Keratinocyte (primary cell): ENCODE data around the gene MAN1A2. TPM values are rescaled to one million over a fixed set of nuclear protein-coding genes. Genes with fewer than 3 reads are reported as not detected.

Experiments
- DNase-seq: peaks from one replicate; pipeline ENCODE4 v3.0.0-alpha.2; 2011; ENCODE audit warnings: low read depth, missing footprints, low spot score
- FAIRE-seq: peaks from 2 replicates; lab custom pipeline; 2011; peaks lifted over from hg19 to GRCh38; lab: Jason Lieb, UNC
- H2AFZ ChIP-seq: 2 replicates; pipeline ENCODE4 v1.6.0; 2012; ENCODE audit warnings: low read length, control low read depth, inconsistent platforms; ENCODE audit not compliant: control insufficient read depth
- H3K27ac ChIP-seq: 2 replicates; pipeline ENCODE4 v1.5.1; 2011; ENCODE audit warnings: low read length; ENCODE audit not compliant: control insufficient read depth, insufficient read depth
- H3K27me3 ChIP-seq: 3 replicates; pipeline ENCODE4 v1.6.0; 2011; ENCODE audit warnings: low read length; ENCODE audit not compliant: control insufficient read depth, insufficient read depth; ENCODE audit errors: extremely low read depth
- H3K36me3 ChIP-seq, 2 experiments: 2 replicates in 1 of 2; 3 replicates in 1 of 2; pipeline ENCODE4 v1.5.1; 2011; ENCODE audit warnings: low read length in 2 of 2, mild to moderate bottlenecking in 1 of 2; ENCODE audit not compliant: control insufficient read depth in 2 of 2, insufficient read depth in 2 of 2; ENCODE audit errors: extremely low read depth in 1 of 2
- H3K4me1 ChIP-seq: 3 replicates; pipeline ENCODE4 v1.5.1; 2011; ENCODE audit warnings: low read length; ENCODE audit not compliant: control insufficient read depth, insufficient read depth; ENCODE audit errors: extremely low read depth
- H3K4me2 ChIP-seq: 3 replicates; pipeline ENCODE4 v1.6.0; 2011; ENCODE audit warnings: low read depth, low read length; ENCODE audit not compliant: control insufficient read depth, insufficient read depth; ENCODE audit errors: extremely low read depth
- H3K4me3 ChIP-seq, 3 experiments: fragments of 200-600 bp in 1 of 3; sonication (generic) in 1 of 3; 2 replicates in 2 of 3; 3 replicates in 1 of 3; pipeline ENCODE4 v1.5.1; 2011 to 2016; ENCODE audit warnings: low read length in 3 of 3, mild to moderate bottlenecking in 3 of 3, control low read depth in 2 of 3, inconsistent platforms in 1 of 3, low read depth in 1 of 3, mixed read lengths in 1 of 3, mixed run types in 1 of 3, moderate library complexity in 1 of 3; ENCODE audit not compliant: control insufficient read depth in 2 of 3, insufficient read depth in 2 of 3; ENCODE audit errors: extremely low read depth in 1 of 3
- H3K79me2 ChIP-seq: 2 replicates; pipeline ENCODE4 v1.6.0; 2012; ENCODE audit warnings: low read length; ENCODE audit not compliant: control insufficient read depth, insufficient read depth
- H3K9ac ChIP-seq: 3 replicates; pipeline ENCODE4 v1.6.0; 2011; ENCODE audit warnings: low read length; ENCODE audit not compliant: control insufficient read depth, insufficient read depth; ENCODE audit errors: extremely low read depth
- H3K9me1 ChIP-seq: 3 replicates; pipeline ENCODE4 v1.6.0; 2011; ENCODE audit warnings: low read length; ENCODE audit not compliant: control insufficient read depth, insufficient read depth; ENCODE audit errors: extremely low read depth
- H3K9me3 ChIP-seq: 2 replicates; pipeline ENCODE4 v1.5.1; 2012; ENCODE audit warnings: low read depth, low read length; ENCODE audit not compliant: control insufficient read depth
- H4K20me1 ChIP-seq: 3 replicates; pipeline ENCODE4 v1.6.0; 2011; ENCODE audit warnings: low read length; ENCODE audit not compliant: control insufficient read depth, insufficient read depth; ENCODE audit errors: extremely low read depth
- EZH2 ChIP-seq: IDR thresholded peaks from one replicate; pipeline ENCODE4 v1.6.1; 2012; ENCODE audit warnings: inconsistent platforms, mild to moderate bottlenecking, low read length, moderate library complexity
- dilution Hi-C: fragments of 300-500 bp; cut with MboI; formaldehyde crosslinking; loops from one replicate; pipeline ENCODE4 v1.7.0; 2020; ENCODE audit warnings: low sequenced_read_pairs; ENCODE audit not compliant: extremely low pct_ligation_motif_present
- polyA plus RNA-seq, 5 experiments: library from polyadenylated mRNA; depleted of rRNA in 3 of 5; stranded (reverse) in 3 of 5; stranded (forward) in 1 of 5; unstranded in 1 of 5; fragments of >200 nt; gene quantifications; 1 replicate in 1 of 5; 2 replicates in 3 of 5; 3 replicates in 1 of 5; pipeline versions ENCODE4 v1.2.1 to v1.2.3, GENCODE V29; 2011 to 2012; ENCODE audit warnings: missing spikeins in 2 of 5, low read depth in 1 of 5, low replicate concordance in 1 of 5
- TF ChIP-seq, protein P1 (sequence below), 3 experiments: IDR thresholded peaks in 1 of 3; conservative IDR thresholded peaks in 1 of 3; optimal IDR thresholded peaks in 1 of 3; 2 replicates in 2 of 3; 3 replicates in 1 of 3; pipeline versions ENCODE3 to v1.5.1; 2011; ENCODE audit warnings: low read length in 3 of 3, mild to moderate bottlenecking in 3 of 3, moderate library complexity in 2 of 3, control low read depth in 1 of 3, inconsistent platforms in 1 of 3; ENCODE audit not compliant: insufficient read depth in 2 of 3; ENCODE audit errors: extremely low read depth in 1 of 3

Gene MAN1A2
- polyA plus RNA-seq, 1 donor (not counting 4 experiments of a cell fraction or from before 2014, with no cell fraction given): 19.0 TPM

DNA sequence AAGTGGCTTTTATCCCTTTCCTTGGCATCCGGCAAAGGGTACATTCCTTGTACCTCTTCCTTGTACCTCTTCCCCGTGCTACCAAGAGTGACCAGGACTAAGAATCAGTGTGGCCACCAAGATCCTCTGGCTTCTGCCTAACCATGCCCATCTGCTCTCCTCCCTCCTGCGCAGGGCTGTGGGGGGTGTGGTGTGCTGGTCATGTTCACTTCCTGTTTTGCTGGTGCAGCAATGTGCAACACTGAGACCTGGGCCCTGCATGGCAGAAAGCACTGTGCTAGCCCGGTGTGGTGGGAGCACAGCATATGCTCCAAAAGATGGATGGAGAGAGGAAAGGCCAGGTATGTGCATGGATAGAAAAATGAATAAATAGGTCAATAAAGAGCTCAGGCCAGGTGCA is 205.3 kb downstream of the MAN1A2 start:
- TF ChIP-seq, protein P1, sequence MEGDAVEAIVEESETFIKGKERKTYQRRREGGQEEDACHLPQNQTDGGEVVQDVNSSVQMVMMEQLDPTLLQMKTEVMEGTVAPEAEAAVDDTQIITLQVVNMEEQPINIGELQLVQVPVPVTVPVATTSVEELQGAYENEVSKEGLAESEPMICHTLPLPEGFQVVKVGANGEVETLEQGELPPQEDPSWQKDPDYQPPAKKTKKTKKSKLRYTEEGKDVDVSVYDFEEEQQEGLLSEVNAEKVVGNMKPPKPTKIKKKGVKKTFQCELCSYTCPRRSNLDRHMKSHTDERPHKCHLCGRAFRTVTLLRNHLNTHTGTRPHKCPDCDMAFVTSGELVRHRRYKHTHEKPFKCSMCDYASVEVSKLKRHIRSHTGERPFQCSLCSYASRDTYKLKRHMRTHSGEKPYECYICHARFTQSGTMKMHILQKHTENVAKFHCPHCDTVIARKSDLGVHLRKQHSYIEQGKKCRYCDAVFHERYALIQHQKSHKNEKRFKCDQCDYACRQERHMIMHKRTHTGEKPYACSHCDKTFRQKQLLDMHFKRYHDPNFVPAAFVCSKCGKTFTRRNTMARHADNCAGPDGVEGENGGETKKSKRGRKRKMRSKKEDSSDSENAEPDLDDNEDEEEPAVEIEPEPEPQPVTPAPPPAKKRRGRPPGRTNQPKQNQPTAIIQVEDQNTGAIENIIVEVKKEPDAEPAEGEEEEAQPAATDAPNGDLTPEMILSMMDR (optimal IDR thresholded peaks at IDR 0.05 in 1 of 3, IDR thresholded peaks at IDR 0.05 in 1 of 3, conservative IDR thresholded peaks at IDR 0.05 in 1 of 3; ENCODE audit: extremely low read depth in 1 of 3, insufficient read depth in 2 of 3, low read length in 3 of 3): no peak
- no peak for TF ChIP-seq EZH2
- no peaks in the 10 kb centered on the region for H4K20me1 ChIP-seq
- dilution Hi-C loops: no loop called here
- FAIRE-seq: no peak
- no peaks in the 10 kb centered on the region for H3K79me2 ChIP-seq
- no peak for DNase-seq
- no peak overlapping the region for H2AFZ ChIP-seq
- H3K27ac ChIP-seq: no peak overlapping the region
- no peak overlapping the region for H3K4me3 ChIP-seq
- H3K9me1 ChIP-seq: no peaks in the 10 kb centered on the region
- no peaks in the 10 kb centered on the region for H3K27me3 ChIP-seq
- H3K4me1 ChIP-seq: no peaks in the 10 kb centered on the region
- no peak overlapping the region for H3K9ac ChIP-seq
- H3K9me3 ChIP-seq: no peaks in the 10 kb centered on the region
- no peak overlapping the region for H3K4me2 ChIP-seq
- no peaks in the 10 kb centered on the region for H3K36me3 ChIP-seq

DNA sequence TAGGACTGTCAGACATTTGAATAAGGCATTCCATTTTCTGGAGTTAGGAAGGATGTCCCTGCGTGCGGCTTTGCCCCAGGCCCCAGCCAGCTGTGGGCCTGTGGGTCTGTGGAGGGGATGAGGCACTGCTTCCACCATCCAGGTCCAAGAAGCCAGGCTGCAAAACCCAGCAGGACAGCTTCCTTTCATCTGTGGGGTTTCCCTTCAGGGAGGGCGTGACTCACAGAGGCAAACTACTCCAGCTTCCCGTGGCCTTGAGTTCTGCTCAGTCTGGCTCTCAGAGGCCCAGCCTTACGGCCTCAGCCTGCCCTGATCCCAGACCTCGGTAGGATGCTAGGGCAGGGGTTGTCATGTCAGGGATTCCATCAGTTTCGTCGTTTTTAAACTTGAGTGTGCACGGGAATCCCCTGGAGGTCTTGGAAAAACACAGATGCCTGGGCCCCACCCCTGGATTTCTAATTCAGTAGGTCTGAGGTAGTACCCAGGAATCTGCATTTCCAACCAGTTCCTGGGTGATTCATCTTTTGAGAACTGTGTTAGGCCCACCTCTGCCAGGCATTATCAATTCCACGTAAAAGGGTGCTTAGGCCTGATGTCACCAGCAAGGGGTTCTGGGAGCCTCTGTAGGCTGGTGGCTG is 206.3 kb downstream of the MAN1A2 start:
- Histone ChIP-seq H3K9me1 (no peaks in the 10 kb centered on the region), H3K4me1 (no peaks in the 10 kb centered on the region), H3K36me3 (no peaks in the 10 kb centered on the region), H3K27me3 (no peaks in the 10 kb centered on the region), H3K4me3 (no peak overlapping the region), H3K27ac (no peak overlapping the region), H3K9me3 (no peaks in the 10 kb centered on the region), H3K4me2 (no peak overlapping the region), H2AFZ (no peak overlapping the region), H3K9ac (no peak overlapping the region), H4K20me1 (no peaks in the 10 kb centered on the region), H3K79me2 (no peaks in the 10 kb centered on the region)
- DNase-seq (no peak), FAIRE-seq (no peak)
- TF ChIP-seq, protein P1 (optimal IDR thresholded peaks at IDR 0.05 in 1 of 3, IDR thresholded peaks at IDR 0.05 in 1 of 3, conservative IDR thresholded peaks at IDR 0.05 in 1 of 3; ENCODE audit: extremely low read depth in 1 of 3, insufficient read depth in 2 of 3, low read length in 3 of 3): no peak
- TF ChIP-seq EZH2: no peak
- dilution Hi-C loops: no loop called here
